ENCODE measurements around the gene UMODL1. TPM values are rescaled to one million over a fixed set of nuclear protein-coding genes. Genes with fewer than 3 reads are reported as not detected.

Gene UMODL1
- total RNA-seq, 2 experiments from 2014 or later: not detected

GRCh38 chr21:42030311-42030710 is 40.8 kb upstream of the UMODL1 start:
- POLR2A ChIA-PET: no interaction called here
- DNase-seq: no peak
- CTCF ChIA-PET: no interaction called here
- H3K27ac Mint-ChIP-seq: no peak overlapping the region
- no peaks in the 10 kb centered on the region for H3K36me3 Mint-ChIP-seq (ENCODE audit: low read depth)
- H3K4me3 Mint-ChIP-seq: no peak overlapping the region
- no peaks in the 10 kb centered on the region for H3K9me3 Mint-ChIP-seq (ENCODE audit: low read depth)
- no peaks in the 10 kb centered on the region for H3K4me1 Mint-ChIP-seq
- H3K27me3 Mint-ChIP-seq: peaks cover 3% of the 10 kb centered on the region
- intact Hi-C loops (cut with DNase I, micrococcal nuclease): no loop called here
- no peak for ATAC-seq

DNA sequence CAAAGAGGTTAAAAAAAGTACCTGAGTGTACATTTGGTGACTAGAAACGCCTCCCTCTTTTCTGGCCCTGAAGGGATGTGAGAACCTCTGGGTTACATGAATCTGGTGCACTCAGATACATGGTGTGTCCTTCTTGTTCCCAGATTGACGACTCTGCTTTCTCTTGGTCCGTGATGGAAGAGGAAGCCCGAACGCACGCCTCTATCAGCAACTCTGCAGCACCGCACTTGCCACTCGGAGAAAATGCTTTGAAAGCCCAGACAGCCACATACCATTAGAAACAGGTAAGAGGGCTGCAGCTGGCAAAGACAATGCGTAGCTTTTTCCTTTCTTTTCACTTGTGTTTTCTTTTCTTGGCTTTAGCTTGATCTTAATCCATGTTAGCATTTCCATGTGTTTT is 39.9 kb upstream of the UMODL1 start:
- Mint-ChIP-seq H3K4me1 (no peaks in the 10 kb centered on the region), H3K9me3 (ENCODE audit: low read depth) (no peaks in the 10 kb centered on the region), H3K36me3 (ENCODE audit: low read depth) (no peaks in the 10 kb centered on the region), H3K27ac (no peak overlapping the region), H3K27me3 (peaks cover 3% of the 10 kb centered on the region), H3K4me3 (no peak overlapping the region)
- intact Hi-C loops (cut with DNase I, micrococcal nuclease): no loop called here
- DNase-seq (no peak), ATAC-seq (no peak)
- ChIA-PET CTCF (no interaction called here), POLR2A (no interaction called here)

GRCh38 chr21:42031816-42032215 is 39.3 kb upstream of the UMODL1 start:
- ATAC-seq (no peak), DNase-seq (no peak)
- ChIA-PET CTCF (interaction anchor here (0.6 kb wide), 1 partner anchor 147 kb away, joined by 5 read pairs; no protein-coding TSS in a partner anchor), POLR2A (no interaction called here)
- Mint-ChIP-seq H3K4me1 (no peaks in the 10 kb centered on the region), H3K27ac (no peak overlapping the region), H3K36me3 (ENCODE audit: low read depth) (no peaks in the 10 kb centered on the region), H3K9me3 (ENCODE audit: low read depth) (no peaks in the 10 kb centered on the region), H3K27me3 (peaks cover under 1% of the 10 kb centered on the region), H3K4me3 (no peak overlapping the region)
- intact Hi-C loops (cut with DNase I, micrococcal nuclease): no loop called here

GRCh38 chr21:42032266-42032665 is 38.9 kb upstream of the UMODL1 start:
- no peaks in the 10 kb centered on the region for H3K9me3 Mint-ChIP-seq (ENCODE audit: low read depth)
- DNase-seq (no peak), ATAC-seq (no peak)
- CTCF ChIA-PET: interaction anchor here (0.6 kb wide), 1 partner anchor 146 kb away, joined by 5 read pairs; no protein-coding TSS in a partner anchor
- intact Hi-C loops (cut with DNase I, micrococcal nuclease): no loop called here
- H3K36me3 Mint-ChIP-seq (ENCODE audit: low read depth): no peaks in the 10 kb centered on the region
- no peak overlapping the region for H3K27ac Mint-ChIP-seq
- no peak overlapping the region for H3K4me3 Mint-ChIP-seq
- POLR2A ChIA-PET: no interaction called here
- H3K4me1 Mint-ChIP-seq: no peaks in the 10 kb centered on the region
- no peaks in the 10 kb centered on the region for H3K27me3 Mint-ChIP-seq

- Mint-ChIP-seq H3K27me3 (no peaks in the 10 kb centered on the region), H3K27ac (no peak overlapping the region), H3K9me3 (ENCODE audit: low read depth) (no peaks in the 10 kb centered on the region), H3K4me1 (no peaks in the 10 kb centered on the region), H3K4me3 (no peak overlapping the region), H3K36me3 (ENCODE audit: low read depth) (no peaks in the 10 kb centered on the region)
- CTCF ChIA-PET: interaction anchor here (0.6 to 0.8 kb wide), 3 partner anchors 226 to 655 kb away, joined by 3 to 4 read pairs (median 3); no protein-coding TSS in a partner anchor
- intact Hi-C loops (cut with DNase I, micrococcal nuclease): no loop called here
- POLR2A ChIA-PET: no interaction called here
- ATAC-seq (no peak), DNase-seq (no peak)
Measured at GRCh38 chr21:42032968-42033367, 38.1 kb upstream of the UMODL1 start.

DNA sequence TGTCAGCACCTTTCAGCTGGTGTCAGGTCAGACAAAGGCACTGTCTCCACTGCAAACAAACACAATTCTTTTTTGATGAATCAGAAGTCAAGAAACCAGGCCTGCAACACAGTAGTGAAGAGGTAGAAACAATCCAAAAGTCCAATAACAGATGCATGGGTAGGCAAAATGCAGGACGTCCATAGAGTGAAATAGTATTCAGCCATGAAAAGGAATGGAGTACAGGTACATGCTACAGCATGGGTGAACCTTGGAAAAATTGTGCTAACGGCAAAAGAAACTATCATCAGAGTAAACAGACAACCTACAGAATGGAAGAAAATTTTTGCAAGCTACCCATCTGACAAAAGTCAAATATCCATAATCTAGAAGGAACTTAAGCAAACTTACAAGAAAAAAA is 34.8 kb upstream of the UMODL1 start:
- ATAC-seq (no peak), DNase-seq (no peak)
- H3K36me3 Mint-ChIP-seq (ENCODE audit: low read depth): no peaks in the 10 kb centered on the region
- H3K4me1 Mint-ChIP-seq: peaks cover 2% of the 10 kb centered on the region
- no peaks in the 10 kb centered on the region for H3K9me3 Mint-ChIP-seq (ENCODE audit: low read depth)
- H3K4me3 Mint-ChIP-seq: no peak overlapping the region
- POLR2A ChIA-PET: no interaction called here
- intact Hi-C loops (cut with DNase I, micrococcal nuclease): no loop called here
- H3K27ac Mint-ChIP-seq: no peak overlapping the region
- H3K27me3 Mint-ChIP-seq: no peaks in the 10 kb centered on the region
- CTCF ChIA-PET: interaction anchor here (0.7 kb wide), 1 partner anchor 375 kb away, joined by 3 read pairs; no protein-coding TSS in a partner anchor

GRCh38 chr21:42037516-42037915 is 33.6 kb upstream of the UMODL1 start:
- intact Hi-C loops (cut with DNase I, micrococcal nuclease): no loop called here
- ATAC-seq: no peak
- H3K27me3 Mint-ChIP-seq: no peaks in the 10 kb centered on the region
- H3K4me1 Mint-ChIP-seq: peaks cover 2% of the 10 kb centered on the region
- H3K27ac Mint-ChIP-seq: no peak overlapping the region
- ChIA-PET POLR2A (no interaction called here), CTCF (interaction anchor here (1.0 kb wide), 1 partner anchor 38 kb away, joined by 4 read pairs; no protein-coding TSS in a partner anchor)
- H3K36me3 Mint-ChIP-seq (ENCODE audit: low read depth): no peaks in the 10 kb centered on the region
- no peak overlapping the region for H3K4me3 Mint-ChIP-seq
- DNase-seq: no peak
- H3K9me3 Mint-ChIP-seq (ENCODE audit: low read depth): no peaks in the 10 kb centered on the region

- Mint-ChIP-seq H3K36me3 (ENCODE audit: low read depth) (no peaks in the 10 kb centered on the region), H3K4me3 (no peak overlapping the region), H3K27me3 (no peaks in the 10 kb centered on the region), H3K9me3 (ENCODE audit: low read depth) (no peaks in the 10 kb centered on the region), H3K27ac (no peak overlapping the region), H3K4me1 (peaks cover 2% of the 10 kb centered on the region)
- CTCF ChIA-PET: interaction anchor here (0.8 to 1.0 kb wide), 3 partner anchors 36 to 70 kb away, joined by 3 to 4 read pairs (median 3); no protein-coding TSS in a partner anchor
- intact Hi-C loops (cut with DNase I, micrococcal nuclease): no loop called here
- ATAC-seq (no peak), DNase-seq (no peak)
- POLR2A ChIA-PET: no interaction called here
Measured at GRCh38 chr21:42037943-42038342, 33.2 kb upstream of the UMODL1 start.

DNA sequence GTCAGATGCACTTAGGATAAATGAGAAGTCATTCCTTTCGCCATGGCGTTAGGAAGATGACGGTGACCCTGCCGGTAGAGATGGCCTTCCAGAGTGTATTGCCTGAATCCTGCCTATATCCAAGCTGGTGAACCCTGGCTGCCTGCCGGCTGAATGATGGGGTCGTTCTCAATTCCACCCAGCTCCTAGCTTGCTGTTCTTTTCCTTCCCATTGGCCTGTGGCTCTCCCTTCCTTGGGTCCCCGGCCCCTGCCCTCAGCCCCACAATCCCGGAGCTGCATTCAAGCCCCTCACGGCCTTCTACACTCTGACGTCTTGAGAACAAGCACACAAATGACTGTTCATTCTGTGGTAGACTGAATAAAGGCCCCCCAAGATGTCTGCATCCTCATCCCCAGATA is 32.7 kb upstream of the UMODL1 start:
- ChIA-PET CTCF (interaction anchor here (0.8 to 1.0 kb wide), 3 partner anchors 37 to 70 kb away, joined by 3 to 4 read pairs (median 3); no protein-coding TSS in a partner anchor), POLR2A (no interaction called here)
- H3K36me3 Mint-ChIP-seq (ENCODE audit: low read depth): no peaks in the 10 kb centered on the region
- H3K4me3 Mint-ChIP-seq: no peak overlapping the region
- ATAC-seq (no peak), DNase-seq (no peak)
- no peaks in the 10 kb centered on the region for H3K27me3 Mint-ChIP-seq
- H3K27ac Mint-ChIP-seq: no peak overlapping the region
- H3K9me3 Mint-ChIP-seq (ENCODE audit: low read depth): no peaks in the 10 kb centered on the region
- H3K4me1 Mint-ChIP-seq: peaks cover 2% of the 10 kb centered on the region
- intact Hi-C loops (cut with DNase I, micrococcal nuclease): no loop called here

DNA sequence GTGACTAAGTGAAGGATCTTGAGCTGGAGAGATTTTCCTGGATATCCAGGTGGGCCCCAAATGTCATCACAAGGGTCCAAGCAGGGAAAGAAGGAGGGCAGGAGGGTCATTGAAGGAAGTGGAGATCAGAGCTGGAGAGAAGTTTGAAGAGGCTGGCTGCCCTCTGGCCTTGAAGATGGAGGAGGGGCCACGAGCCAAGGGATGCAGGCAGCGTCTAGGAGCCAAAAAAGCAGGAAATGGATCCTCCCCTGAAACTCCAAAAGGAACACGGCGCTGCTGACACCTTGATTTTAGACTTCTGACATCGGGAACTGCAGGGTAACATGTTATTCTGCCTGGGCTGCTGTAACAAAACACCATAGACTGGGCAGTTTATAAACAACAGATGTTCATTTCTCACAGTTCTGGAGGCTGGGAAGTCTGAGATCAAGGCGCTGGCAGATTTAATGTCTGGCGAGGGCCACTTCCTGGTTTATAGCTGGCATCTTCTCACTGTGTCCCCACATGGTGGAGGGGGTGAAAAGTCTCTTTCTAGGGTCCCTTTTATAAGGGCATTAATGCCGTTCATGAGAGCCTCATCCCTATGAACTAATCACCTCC is 32.2 kb upstream of the UMODL1 start:
- H3K27ac Mint-ChIP-seq: no peak overlapping the region
- ATAC-seq: no peak
- ChIA-PET POLR2A (no interaction called here), CTCF (interaction anchor here (0.6 to 1.0 kb wide), 3 partner anchors 37 to 181 kb away, joined by 3 to 5 read pairs (median 5); no protein-coding TSS in a partner anchor)
- no peaks in the 10 kb centered on the region for H3K36me3 Mint-ChIP-seq (ENCODE audit: low read depth)
- intact Hi-C loops (cut with DNase I, micrococcal nuclease): no loop called here
- no peak for DNase-seq
- H3K27me3 Mint-ChIP-seq: no peaks in the 10 kb centered on the region
- no peaks in the 10 kb centered on the region for H3K9me3 Mint-ChIP-seq (ENCODE audit: low read depth)
- H3K4me1 Mint-ChIP-seq: peaks cover 2% of the 10 kb centered on the region
- no peak overlapping the region for H3K4me3 Mint-ChIP-seq

- no peaks in the 10 kb centered on the region for H3K36me3 Mint-ChIP-seq (ENCODE audit: low read depth)
- no peak for DNase-seq
- POLR2A ChIA-PET: no interaction called here
- H3K27me3 Mint-ChIP-seq: no peaks in the 10 kb centered on the region
- no peak for ATAC-seq
- intact Hi-C loops (cut with DNase I, micrococcal nuclease): no loop called here
- CTCF ChIA-PET: interaction anchor here (0.6 kb wide), 1 partner anchor 181 kb away, joined by 5 read pairs; no protein-coding TSS in a partner anchor
- H3K4me3 Mint-ChIP-seq: no peak overlapping the region
- H3K4me1 Mint-ChIP-seq: peaks cover 2% of the 10 kb centered on the region
- no peaks in the 10 kb centered on the region for H3K9me3 Mint-ChIP-seq (ENCODE audit: low read depth)
- H3K27ac Mint-ChIP-seq: no peak overlapping the region
Measured at GRCh38 chr21:42039470-42039901, 31.6 kb upstream of the UMODL1 start.

DNA sequence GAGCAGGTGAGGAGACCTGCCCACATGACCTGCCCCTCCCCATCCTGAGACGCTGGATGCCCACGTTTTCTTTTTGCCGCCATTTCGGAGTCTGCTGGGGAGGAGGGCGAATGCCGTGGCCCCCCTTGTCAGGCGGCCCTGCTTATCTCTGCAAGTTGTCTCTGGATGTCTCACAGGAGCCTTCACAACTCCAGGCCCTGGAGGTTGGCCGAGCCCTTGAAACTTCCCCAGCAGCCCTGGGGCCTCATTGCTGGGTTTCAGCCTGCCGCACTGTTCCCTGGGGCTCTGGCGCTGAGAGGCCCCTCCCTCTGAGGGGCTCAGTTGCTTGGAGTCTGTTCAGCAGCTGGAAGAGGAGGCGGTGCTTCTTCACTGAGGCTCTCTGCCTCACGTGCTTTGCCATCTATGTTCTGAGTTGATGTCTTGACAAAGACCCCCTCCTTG is 31.2 kb upstream of the UMODL1 start:
- DNase-seq (no peak), ATAC-seq (no peak)
- intact Hi-C loops (cut with DNase I, micrococcal nuclease): no loop called here
- Mint-ChIP-seq H3K36me3 (ENCODE audit: low read depth) (no peaks in the 10 kb centered on the region), H3K4me3 (no peak overlapping the region), H3K27me3 (no peaks in the 10 kb centered on the region), H3K9me3 (ENCODE audit: low read depth) (no peaks in the 10 kb centered on the region), H3K27ac (no peak overlapping the region), H3K4me1 (peaks cover 2% of the 10 kb centered on the region)
- POLR2A ChIA-PET: no interaction called here
- CTCF ChIA-PET: no interaction called here
